GM23338 (cell line): ENCODE measurements around the gene AGAP1. TPM values are rescaled to one million over a fixed set of nuclear protein-coding genes. Genes with fewer than 3 reads are reported as not detected.

ENCODE experiments used
- ATAC-seq: fragments of 200-7000 bp; cut with Tn5 transposase; 3 replicates; pipeline ENCODE4 v1.9.1; 2020
- DNase-seq: peaks from one replicate; pipeline ENCODE4 v3.0.0-alpha.2; 2015; ENCODE audit warnings: low spot score
- H2AFZ ChIP-seq: fragments of 200-600 bp; sonication (generic); 2 replicates; pipeline ENCODE4 v1.8.0; 2016; ENCODE audit warnings: antibody characterized with exemption, mild to moderate bottlenecking, moderate library complexity
- H3F3A ChIP-seq: fragments of 200-600 bp; sonication (generic); replicated peaks from 2 replicates; pipeline ENCODE4 v1.8.0; 2017; ENCODE audit warnings: antibody characterized with exemption, mixed run types, low read depth
- H3K27ac ChIP-seq: fragments of 200-600 bp; sonication (generic); 2 replicates; pipeline ENCODE4 v1.6.1; 2016; ENCODE audit warnings: low read depth
- H3K27me3 ChIP-seq: fragments of 200-600 bp; sonication (generic); 2 replicates; pipeline ENCODE4 v1.8.0; 2016; ENCODE audit warnings: mild to moderate bottlenecking, mixed run types, moderate library complexity; ENCODE audit not compliant: insufficient read depth
- H3K36me3 ChIP-seq: fragments of 200-600 bp; sonication (generic); 2 replicates; pipeline ENCODE4 v1.8.0; 2016; ENCODE audit warnings: mild to moderate bottlenecking; ENCODE audit not compliant: insufficient read depth
- H3K4me1 ChIP-seq: fragments of 200-600 bp; sonication (generic); 2 replicates; pipeline ENCODE4 v1.8.0; 2016; ENCODE audit warnings: mild to moderate bottlenecking, moderate library complexity; ENCODE audit not compliant: insufficient read depth
- H3K4me2 ChIP-seq: fragments of 200-600 bp; sonication (generic); 2 replicates; pipeline ENCODE4 v1.7.1; 2017; ENCODE audit warnings: mixed run types
- H3K4me3 ChIP-seq: fragments of 200-600 bp; sonication (generic); 2 replicates; pipeline ENCODE4 v1.6.1; 2016; ENCODE audit warnings: mixed run types
- H3K79me2 ChIP-seq: fragments of 200-600 bp; sonication (generic); replicated peaks from 2 replicates; pipeline ENCODE4 v1.8.0; 2017; ENCODE audit warnings: mild to moderate bottlenecking; ENCODE audit not compliant: insufficient read depth
- H3K9me2 ChIP-seq: fragments of 200-600 bp; sonication (generic); 2 replicates; pipeline ENCODE4 v1.8.0; 2017; ENCODE audit not compliant: insufficient read depth
- H4K20me1 ChIP-seq: fragments of 200-600 bp; sonication (generic); replicated peaks from 2 replicates; pipeline ENCODE4 v1.8.0; 2017; ENCODE audit warnings: mild to moderate bottlenecking; ENCODE audit not compliant: insufficient read depth
- H3K27ac Mint-ChIP-seq: 2 replicates; pipeline ENCODE4 v1.8.0; 2020; ENCODE audit warnings: inconsistent platforms, mild to moderate bottlenecking, moderate library complexity, mixed read lengths
- H3K27me3 Mint-ChIP-seq: 3 replicates; pipeline ENCODE4 v1.8.0; 2022; ENCODE audit warnings: low read depth, mild to moderate bottlenecking, moderate library complexity, mixed read lengths, inconsistent platforms; ENCODE audit not compliant: insufficient read depth, poor library complexity
- H3K36me3 Mint-ChIP-seq: 3 replicates; pipeline ENCODE4 v1.8.0; 2021; ENCODE audit warnings: low read depth, mild to moderate bottlenecking, inconsistent platforms, moderate library complexity, mixed read lengths
- H3K4me1 Mint-ChIP-seq: 3 replicates; pipeline ENCODE4 v1.8.0; 2020; ENCODE audit warnings: mild to moderate bottlenecking, inconsistent platforms, mixed read lengths
- H3K4me3 Mint-ChIP-seq: 3 replicates; pipeline ENCODE4 v1.8.0; 2021; ENCODE audit warnings: moderate library complexity, mild to moderate bottlenecking, inconsistent platforms, mixed read lengths
- H3K9me3 Mint-ChIP-seq: 3 replicates; pipeline ENCODE4 v1.8.0; 2020; ENCODE audit warnings: moderate library complexity, mild to moderate bottlenecking, inconsistent platforms, mixed read lengths
- NANOG ChIP-seq: IDR thresholded peaks from 2 replicates; pipeline ENCODE4 v1.6.1; 2016; ENCODE audit warnings: antibody characterized with exemption, borderline replicate concordance
- STAT1 ChIP-seq: IDR thresholded peaks from one replicate; pipeline ENCODE4 v1.6.1; 2016; ENCODE audit warnings: antibody characterized with exemption; ENCODE audit not compliant: unreplicated experiment
- ZNF114 ChIP-seq: fragments of 250-450 bp; sonication (Bioruptor Pico); IDR thresholded peaks from 2 replicates; pipeline ENCODE4 v1.5.0; 2020; ENCODE audit warnings: mild to moderate bottlenecking, moderate library complexity
- polyA plus RNA-seq: library from polyadenylated mRNA; unstranded; fragments of >200 nt; fragmentation: Nextera tagmentation; extraction: Ambion mirVana; gene quantifications from 2 replicates; pipeline ENCODE4 v1.2.1, GENCODE V29; 2016
- total RNA-seq: library from RNA; depleted of rRNA; stranded (reverse); fragments of >200 nt; shearing (Covaris generic); gene quantifications from 2 replicates; pipeline ENCODE4 v1.2.3, GENCODE V29; 2014
- TF ChIP-seq, protein P1 (sequence below): fragments of 250-450 bp; sonication (Bioruptor Pico); IDR thresholded peaks from 2 replicates; pipeline ENCODE4 v1.5.0; 2020; ENCODE audit warnings: mild to moderate bottlenecking, moderate library complexity
- TF ChIP-seq, protein P2 (sequence below): IDR thresholded peaks from 2 replicates; pipeline ENCODE4 v1.6.1; 2016; ENCODE audit warnings: antibody characterized with exemption
- TF ChIP-seq, protein P3 (sequence below), 2 experiments: fragments of 200-600 bp in 1 of 2; sonication (generic) in 1 of 2; conservative IDR thresholded peaks; 2 replicates each; pipeline versions ENCODE4 v1.5.1 to v1.6.1; 2016 to 2017; ENCODE audit warnings: antibody characterized with exemption in 2 of 2, low read depth in 2 of 2, mild to moderate bottlenecking in 2 of 2, moderate library complexity in 1 of 2
- TF ChIP-seq, protein P4 (sequence below): IDR thresholded peaks from one replicate; pipeline ENCODE4 v1.6.1; 2018; ENCODE audit warnings: antibody characterized with exemption; ENCODE audit not compliant: unreplicated experiment

Gene AGAP1
- total and polyA plus RNA-seq, 2 experiments from 2014 or later, result 13.3 to 27.9 TPM

DNA sequence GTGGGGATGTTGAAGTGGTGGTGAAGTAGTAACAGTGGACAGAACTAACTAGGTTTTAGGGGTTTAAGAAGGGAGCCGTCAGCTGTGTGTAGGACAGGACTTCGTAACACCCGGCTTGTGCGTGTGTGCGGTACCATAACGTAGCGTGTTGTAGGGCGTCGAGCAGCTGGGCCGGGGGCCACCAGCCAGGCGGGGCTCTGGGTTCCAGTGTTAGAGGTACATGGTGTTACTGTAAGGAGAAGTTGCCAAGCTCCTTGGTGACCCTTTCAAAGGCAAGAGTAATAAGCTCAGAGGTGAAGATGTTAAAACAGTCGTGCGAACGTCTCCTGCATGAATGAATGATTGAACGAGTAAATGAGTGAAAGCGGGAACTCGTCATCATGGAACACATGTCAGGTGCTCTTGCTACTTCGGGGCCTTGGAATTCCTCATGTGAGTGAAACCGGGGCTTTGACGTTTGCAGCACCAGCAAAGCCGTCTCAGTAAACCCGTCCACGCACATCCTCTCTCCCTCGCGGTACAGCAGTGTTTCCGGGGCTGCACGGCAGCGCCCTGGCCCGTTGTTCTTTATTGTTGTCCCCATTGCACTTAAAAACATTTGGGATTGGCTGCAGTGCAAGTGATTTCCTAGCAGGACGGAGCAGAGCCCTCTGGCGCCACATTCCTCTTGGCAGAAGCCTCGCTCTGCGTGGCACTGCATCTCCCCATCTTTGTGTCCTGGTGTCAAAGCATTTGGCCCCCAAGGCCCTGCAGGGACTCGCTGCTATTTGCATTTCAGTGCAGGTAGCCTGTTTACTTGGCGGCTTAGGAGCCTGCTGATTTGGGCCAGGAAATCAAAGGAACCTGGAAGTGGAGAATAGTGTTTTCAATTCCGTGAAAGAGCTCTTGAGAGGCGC lies 559.3 kb downstream of the AGAP1 start (continued):
- TF ChIP-seq, protein P1, sequence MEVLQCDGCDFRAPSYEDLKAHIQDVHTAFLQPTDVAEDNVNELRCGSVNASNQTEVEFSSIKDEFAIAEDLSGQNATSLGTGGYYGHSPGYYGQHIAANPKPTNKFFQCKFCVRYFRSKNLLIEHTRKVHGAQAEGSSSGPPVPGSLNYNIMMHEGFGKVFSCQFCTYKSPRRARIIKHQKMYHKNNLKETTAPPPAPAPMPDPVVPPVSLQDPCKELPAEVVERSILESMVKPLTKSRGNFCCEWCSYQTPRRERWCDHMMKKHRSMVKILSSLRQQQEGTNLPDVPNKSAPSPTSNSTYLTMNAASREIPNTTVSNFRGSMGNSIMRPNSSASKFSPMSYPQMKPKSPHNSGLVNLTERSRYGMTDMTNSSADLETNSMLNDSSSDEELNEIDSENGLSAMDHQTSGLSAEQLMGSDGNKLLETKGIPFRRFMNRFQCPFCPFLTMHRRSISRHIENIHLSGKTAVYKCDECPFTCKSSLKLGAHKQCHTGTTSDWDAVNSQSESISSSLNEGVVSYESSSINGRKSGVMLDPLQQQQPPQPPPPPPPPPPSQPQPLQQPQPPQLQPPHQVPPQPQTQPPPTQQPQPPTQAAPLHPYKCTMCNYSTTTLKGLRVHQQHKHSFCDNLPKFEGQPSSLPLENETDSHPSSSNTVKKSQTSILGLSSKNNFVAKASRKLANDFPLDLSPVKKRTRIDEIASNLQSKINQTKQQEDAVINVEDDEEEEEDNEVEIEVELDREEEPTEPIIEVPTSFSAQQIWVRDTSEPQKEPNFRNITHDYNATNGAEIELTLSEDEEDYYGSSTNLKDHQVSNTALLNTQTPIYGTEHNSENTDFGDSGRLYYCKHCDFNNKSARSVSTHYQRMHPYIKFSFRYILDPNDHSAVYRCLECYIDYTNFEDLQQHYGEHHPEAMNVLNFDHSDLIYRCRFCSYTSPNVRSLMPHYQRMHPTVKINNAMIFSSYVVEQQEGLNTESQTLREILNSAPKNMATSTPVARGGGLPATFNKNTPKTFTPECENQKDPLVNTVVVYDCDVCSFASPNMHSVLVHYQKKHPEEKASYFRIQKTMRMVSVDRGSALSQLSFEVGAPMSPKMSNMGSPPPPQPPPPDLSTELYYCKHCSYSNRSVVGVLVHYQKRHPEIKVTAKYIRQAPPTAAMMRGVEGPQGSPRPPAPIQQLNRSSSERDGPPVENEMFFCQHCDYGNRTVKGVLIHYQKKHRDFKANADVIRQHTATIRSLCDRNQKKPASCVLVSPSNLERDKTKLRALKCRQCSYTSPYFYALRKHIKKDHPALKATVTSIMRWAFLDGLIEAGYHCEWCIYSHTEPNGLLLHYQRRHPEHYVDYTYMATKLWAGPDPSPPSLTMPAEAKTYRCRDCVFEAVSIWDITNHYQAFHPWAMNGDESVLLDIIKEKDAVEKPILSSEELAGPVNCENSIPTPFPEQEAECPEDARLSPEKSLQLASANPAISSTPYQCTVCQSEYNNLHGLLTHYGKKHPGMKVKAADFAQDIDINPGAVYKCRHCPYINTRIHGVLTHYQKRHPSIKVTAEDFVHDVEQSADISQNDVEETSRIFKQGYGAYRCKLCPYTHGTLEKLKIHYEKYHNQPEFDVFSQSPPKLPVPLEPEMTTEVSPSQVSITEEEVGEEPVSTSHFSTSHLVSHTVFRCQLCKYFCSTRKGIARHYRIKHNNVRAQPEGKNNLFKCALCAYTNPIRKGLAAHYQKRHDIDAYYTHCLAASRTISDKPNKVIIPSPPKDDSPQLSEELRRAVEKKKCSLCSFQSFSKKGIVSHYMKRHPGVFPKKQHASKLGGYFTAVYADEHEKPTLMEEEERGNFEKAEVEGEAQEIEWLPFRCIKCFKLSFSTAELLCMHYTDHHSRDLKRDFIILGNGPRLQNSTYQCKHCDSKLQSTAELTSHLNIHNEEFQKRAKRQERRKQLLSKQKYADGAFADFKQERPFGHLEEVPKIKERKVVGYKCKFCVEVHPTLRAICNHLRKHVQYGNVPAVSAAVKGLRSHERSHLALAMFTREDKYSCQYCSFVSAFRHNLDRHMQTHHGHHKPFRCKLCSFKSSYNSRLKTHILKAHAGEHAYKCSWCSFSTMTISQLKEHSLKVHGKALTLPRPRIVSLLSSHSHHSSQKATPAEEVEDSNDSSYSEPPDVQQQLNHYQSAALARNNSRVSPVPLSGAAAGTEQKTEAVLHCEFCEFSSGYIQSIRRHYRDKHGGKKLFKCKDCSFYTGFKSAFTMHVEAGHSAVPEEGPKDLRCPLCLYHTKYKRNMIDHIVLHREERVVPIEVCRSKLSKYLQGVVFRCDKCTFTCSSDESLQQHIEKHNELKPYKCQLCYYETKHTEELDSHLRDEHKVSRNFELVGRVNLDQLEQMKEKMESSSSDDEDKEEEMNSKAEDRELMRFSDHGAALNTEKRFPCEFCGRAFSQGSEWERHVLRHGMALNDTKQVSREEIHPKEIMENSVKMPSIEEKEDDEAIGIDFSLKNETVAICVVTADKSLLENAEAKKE (CRISPR knock-in tag), result peak; percentile 28; the same call in 1 of the 2 replicates

DNA sequence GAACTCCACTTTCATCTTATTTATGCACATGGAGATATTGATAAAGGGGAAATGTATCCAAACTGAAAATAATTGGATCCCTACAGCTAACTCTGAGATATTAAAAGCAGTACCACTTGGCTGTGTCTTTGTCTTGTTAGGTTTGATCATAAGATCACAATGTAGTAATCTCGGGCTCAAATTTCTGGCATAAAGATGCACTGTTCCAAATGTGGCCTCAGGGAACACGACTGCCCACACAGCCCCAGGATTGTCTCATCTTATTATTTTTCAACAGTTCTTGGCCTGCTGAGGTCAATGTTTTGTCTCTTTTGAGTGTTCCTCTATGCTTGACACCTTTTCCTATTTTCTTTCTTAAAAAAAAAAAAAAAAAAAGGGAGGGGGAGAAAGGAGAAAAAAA lies 560.3 kb downstream of the AGAP1 start:
- peak overlapping the region; percentile 49 for H3K4me3 Mint-ChIP-seq
- Histone ChIP-seq H4K20me1 (no peaks in the 10 kb centered on the region; the same call in 1 of the 2 replicates), H3K27me3 (no peaks in the 10 kb centered on the region), H3K4me1 (peaks cover 38% of the 10 kb centered on the region), H3K27ac (no peak overlapping the region), H3K36me3 (no peaks in the 10 kb centered on the region), H3K9me2 (no peaks in the 10 kb centered on the region), H2AFZ (no peak overlapping the region), H3K79me2 (no peaks in the 10 kb centered on the region), H3F3A (no peaks in the 10 kb centered on the region; the same call in 1 of the 2 replicates), H3K4me3 (peak overlapping the region; percentile 21; the same call in 1 of the 2 replicates), H3K4me2 (peak overlapping the region; percentile 34)
- ATAC-seq (no peak), DNase-seq (no peak)
- peaks cover 3% of the 10 kb centered on the region; the same call in 2 of the 3 replicates for H3K9me3 Mint-ChIP-seq
- no peak overlapping the region for H3K27ac Mint-ChIP-seq
- H3K27me3 Mint-ChIP-seq, result peaks cover 22% of the 10 kb centered on the region
- H3K36me3 Mint-ChIP-seq, result peaks cover 15% of the 10 kb centered on the region
- peaks cover 63% of the 10 kb centered on the region for H3K4me1 Mint-ChIP-seq
- TF ChIP-seq, protein P2, sequence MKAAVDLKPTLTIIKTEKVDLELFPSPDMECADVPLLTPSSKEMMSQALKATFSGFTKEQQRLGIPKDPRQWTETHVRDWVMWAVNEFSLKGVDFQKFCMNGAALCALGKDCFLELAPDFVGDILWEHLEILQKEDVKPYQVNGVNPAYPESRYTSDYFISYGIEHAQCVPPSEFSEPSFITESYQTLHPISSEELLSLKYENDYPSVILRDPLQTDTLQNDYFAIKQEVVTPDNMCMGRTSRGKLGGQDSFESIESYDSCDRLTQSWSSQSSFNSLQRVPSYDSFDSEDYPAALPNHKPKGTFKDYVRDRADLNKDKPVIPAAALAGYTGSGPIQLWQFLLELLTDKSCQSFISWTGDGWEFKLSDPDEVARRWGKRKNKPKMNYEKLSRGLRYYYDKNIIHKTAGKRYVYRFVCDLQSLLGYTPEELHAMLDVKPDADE, result no peak
- no peak for TF ChIP-seq STAT1
- TF ChIP-seq, protein P3, sequence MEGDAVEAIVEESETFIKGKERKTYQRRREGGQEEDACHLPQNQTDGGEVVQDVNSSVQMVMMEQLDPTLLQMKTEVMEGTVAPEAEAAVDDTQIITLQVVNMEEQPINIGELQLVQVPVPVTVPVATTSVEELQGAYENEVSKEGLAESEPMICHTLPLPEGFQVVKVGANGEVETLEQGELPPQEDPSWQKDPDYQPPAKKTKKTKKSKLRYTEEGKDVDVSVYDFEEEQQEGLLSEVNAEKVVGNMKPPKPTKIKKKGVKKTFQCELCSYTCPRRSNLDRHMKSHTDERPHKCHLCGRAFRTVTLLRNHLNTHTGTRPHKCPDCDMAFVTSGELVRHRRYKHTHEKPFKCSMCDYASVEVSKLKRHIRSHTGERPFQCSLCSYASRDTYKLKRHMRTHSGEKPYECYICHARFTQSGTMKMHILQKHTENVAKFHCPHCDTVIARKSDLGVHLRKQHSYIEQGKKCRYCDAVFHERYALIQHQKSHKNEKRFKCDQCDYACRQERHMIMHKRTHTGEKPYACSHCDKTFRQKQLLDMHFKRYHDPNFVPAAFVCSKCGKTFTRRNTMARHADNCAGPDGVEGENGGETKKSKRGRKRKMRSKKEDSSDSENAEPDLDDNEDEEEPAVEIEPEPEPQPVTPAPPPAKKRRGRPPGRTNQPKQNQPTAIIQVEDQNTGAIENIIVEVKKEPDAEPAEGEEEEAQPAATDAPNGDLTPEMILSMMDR (conservative IDR thresholded peaks at IDR 0.05; ENCODE audit: low read depth in 2 of 2), result no peak
- no peak for TF ChIP-seq NANOG
- TF ChIP-seq ZNF114 (CRISPR knock-in tag), result no peak
- TF ChIP-seq, protein P4, sequence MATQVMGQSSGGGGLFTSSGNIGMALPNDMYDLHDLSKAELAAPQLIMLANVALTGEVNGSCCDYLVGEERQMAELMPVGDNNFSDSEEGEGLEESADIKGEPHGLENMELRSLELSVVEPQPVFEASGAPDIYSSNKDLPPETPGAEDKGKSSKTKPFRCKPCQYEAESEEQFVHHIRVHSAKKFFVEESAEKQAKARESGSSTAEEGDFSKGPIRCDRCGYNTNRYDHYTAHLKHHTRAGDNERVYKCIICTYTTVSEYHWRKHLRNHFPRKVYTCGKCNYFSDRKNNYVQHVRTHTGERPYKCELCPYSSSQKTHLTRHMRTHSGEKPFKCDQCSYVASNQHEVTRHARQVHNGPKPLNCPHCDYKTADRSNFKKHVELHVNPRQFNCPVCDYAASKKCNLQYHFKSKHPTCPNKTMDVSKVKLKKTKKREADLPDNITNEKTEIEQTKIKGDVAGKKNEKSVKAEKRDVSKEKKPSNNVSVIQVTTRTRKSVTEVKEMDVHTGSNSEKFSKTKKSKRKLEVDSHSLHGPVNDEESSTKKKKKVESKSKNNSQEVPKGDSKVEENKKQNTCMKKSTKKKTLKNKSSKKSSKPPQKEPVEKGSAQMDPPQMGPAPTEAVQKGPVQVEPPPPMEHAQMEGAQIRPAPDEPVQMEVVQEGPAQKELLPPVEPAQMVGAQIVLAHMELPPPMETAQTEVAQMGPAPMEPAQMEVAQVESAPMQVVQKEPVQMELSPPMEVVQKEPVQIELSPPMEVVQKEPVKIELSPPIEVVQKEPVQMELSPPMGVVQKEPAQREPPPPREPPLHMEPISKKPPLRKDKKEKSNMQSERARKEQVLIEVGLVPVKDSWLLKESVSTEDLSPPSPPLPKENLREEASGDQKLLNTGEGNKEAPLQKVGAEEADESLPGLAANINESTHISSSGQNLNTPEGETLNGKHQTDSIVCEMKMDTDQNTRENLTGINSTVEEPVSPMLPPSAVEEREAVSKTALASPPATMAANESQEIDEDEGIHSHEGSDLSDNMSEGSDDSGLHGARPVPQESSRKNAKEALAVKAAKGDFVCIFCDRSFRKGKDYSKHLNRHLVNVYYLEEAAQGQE, result no peak
